GM21576 (cell line): Measurements from ENCODE around the gene DIO1.

Experiments used
- ATAC-seq: cut with Tn5 transposase; IDR thresholded peaks from one replicate; pipeline ENCODE4 v1.9.1; 2021; ENCODE audit warnings: mild to moderate bottlenecking, moderate library complexity; ENCODE audit not compliant: unreplicated experiment

Gene DIO1

GRCh38 chr1:53938136-53938830 lies 44.3 kb downstream of the DIO1 start:
- no peak for ATAC-seq

GRCh38 chr1:53942127-53942957 lies 48.4 kb downstream of the DIO1 start:
- ATAC-seq = no peak

- ATAC-seq = no peak
Measured at GRCh38 chr1:53943090-53943489, 49.1 kb downstream of the DIO1 start.

GRCh38 chr1:53943490-53944043 lies 49.6 kb downstream of the DIO1 start:
- no peak for ATAC-seq

- no peak for ATAC-seq
Measured at GRCh38 chr1:53944469-53945182, 50.6 kb downstream of the DIO1 start.

DNA sequence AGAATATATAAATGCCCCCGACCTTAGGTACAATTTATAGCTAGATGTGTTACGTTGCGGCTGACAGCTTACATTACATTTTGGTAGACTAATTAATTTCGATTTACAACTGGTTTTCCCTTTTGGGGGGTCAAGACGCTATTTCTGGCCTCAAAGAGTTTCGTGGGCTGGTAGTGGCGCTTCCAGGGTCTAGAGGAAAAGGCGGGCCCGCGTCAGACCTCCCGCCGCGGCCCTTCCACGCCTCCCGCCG lies 51.1 kb downstream of the DIO1 start:
- no peak for ATAC-seq

DNA sequence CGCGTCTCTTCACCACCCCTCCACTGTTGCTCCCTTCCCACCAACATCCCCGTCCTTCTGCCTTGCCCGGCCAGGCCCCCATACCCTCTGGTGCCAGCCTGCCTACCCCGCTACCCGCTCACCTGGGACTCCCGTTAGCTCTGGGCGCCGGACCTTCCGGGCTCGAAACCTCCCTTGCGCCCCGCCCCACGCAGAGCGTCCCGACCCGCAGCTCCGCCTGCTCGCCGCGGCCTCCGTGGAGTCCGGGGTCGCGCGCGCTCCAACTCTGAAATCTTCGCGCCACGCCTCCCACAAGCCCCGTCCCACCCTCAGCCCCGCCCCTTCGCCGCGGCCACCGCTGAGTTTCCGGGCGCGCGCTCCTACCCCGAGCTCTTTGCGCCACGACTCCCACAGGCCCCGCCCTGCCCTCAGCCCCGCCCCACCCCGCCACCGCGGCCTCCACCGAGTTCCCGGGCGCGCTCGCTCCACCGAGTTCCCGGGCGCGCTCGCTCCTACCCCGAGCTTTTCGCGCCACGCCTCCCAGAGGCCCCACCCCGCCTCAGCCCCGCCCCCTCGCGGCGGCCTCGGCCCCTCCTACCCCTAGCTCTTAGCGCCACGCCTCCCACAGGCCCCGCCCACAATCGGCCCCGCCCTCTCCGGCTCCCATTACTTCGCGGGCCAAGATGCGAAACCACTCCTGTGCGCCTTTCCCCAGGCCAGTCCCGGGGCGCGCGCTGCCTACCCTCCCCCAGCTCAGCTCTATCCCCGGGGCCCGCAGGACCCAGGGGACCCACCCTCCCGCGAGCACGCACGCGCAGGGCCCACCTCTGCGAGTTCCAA lies 51.7 kb downstream of the DIO1 start, which contains the start of gene IFT25:
TSS of gene IFT25 (minus strand) at position 267 of the 819 bp plus-strand sequence. CDS start 5,617 bp downstream, outside the sequence.
- ATAC-seq = peak; percentile 78

- peak; percentile 57 for ATAC-seq
Measured at GRCh38 chr1:53946252-53947171, 52.5 kb downstream of the DIO1 start, which contains the start of gene LRRC42. Gene LRRC42, plus strand, starts transcription at chr1:53946350. Its CDS starts 5,650 bp downstream, at chr1:53952000.

- no peak for ATAC-seq
Measured at GRCh38 chr1:53947172-53947907, 53.4 kb downstream of the DIO1 start.

DNA sequence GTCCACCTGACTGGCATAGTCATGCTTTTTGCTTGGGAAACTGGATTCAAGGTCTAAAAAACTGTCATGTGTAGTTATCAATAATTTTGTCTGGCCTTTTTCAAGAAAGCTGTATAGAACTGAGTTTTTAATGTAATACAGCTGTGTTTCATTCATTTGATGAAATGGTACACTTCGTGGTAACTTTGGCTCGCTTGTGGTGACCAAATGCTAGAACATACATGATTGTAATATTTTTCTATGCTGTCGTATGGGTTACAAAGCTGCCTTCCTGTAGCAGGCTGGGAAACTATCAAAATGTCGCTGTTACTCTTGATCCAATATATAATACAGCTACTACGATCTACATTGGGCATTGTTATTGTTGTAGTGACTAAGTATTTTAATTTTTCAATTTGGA lies 54.3 kb downstream of the DIO1 start:
- no peak for ATAC-seq

GRCh38 chr1:53949023-53949990 lies 55.3 kb downstream of the DIO1 start:
- ATAC-seq = no peak

DNA sequence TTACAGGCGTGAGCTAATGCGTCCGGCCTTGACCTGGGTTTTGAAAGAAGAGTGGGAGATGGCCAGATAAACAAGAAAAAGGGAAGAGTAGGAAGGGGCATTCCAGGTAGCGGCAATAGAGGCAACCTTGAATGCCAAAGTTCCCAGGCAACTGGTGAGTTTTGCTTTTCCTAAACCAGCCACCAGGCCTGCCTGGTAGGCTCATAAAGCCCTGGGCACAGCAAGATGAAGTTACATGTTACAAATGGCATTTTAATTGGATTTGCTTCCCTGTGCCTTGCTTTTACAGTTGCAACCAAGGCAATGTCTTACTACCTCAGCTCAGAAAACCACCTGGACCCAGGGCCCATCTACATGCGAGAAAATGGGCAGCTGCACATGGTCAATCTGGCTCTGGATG lies 57.7 kb downstream of the DIO1 start:
- ATAC-seq = no peak

- no peak for ATAC-seq
Measured at GRCh38 chr1:53954128-53954527, 60.1 kb downstream of the DIO1 start.

DNA sequence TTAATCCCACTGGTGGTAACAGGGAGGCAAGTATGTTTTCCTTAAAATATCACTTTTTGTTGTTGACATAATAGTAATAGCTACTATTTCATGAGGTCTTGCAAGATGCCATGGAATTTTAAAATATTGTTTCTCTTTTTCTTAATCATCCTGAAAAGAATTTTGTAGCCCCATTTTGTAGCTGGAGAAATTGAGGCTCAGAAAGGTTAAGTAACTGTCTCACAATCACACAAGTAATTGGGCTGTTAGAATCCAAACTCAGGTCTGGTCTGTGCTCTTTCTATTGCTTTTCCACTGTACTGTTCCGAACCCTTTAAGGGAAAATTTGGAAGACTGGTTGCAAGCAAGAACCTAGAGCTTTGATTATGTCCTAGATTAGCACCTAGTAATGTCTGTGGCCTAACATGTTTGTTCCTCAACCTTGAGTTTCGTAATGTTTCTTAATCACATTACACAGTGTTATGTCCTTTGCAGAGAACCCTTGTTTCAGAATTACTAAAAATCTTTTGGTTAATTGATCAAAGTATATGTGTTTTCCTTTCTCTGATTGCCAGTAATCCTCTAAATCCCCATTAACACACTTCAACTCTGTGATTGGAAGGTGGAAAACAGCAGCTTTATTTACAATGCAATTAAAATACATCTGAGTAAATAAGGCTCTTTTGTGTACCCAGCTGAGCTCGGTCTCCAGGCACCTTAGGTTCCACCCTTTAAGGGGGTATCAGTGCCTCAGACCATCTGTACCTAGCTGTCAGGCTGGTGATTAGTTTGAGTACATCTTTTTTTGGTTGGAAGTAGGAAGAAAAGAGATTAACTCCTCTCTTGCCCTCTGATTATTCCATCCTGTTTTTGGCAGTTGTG lies 62.6 kb downstream of the DIO1 start:
- ATAC-seq = no peak

- ATAC-seq = no peak
Measured at GRCh38 chr1:53957194-53957818, 63.3 kb downstream of the DIO1 start.

DNA sequence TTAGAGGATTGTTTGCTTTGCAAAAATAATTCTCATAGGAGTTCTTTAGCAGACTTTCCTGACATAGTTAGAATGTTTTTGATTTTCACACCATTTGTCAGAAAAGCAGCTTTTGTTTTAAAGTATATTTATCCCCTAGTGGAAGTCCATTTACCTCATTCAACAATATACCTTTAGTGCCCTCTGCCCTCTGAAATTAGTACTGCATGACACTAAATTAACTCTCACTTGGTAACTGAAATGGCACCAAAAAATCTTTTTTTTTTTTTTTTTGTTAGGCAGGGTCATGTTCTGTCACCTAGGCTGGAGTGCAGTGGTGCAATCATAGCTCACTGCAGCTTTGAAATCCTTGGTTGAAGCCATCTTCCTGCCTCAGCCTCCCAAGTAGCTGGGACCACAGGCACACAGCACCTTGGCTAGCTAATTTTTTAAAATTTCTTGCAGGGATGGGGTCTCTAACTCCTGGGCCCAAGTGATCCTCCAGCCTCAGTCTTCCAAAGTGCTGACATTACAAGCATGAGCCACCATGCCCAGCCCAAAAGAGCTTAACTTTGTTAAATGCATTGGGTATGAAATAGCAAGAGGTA lies 65.8 kb downstream of the DIO1 start:
- ATAC-seq = no peak
